NCI-H345 (cell line): ENCODE data around the gene VSIG10.
"Not testable (repeated sequence)": the region's sequence is repeated elsewhere in the genome, so short reads cannot be mapped to it uniquely, and the experiment has no call there.

ENCODE experiments used
- DNase-seq: peaks from one replicate; lab custom pipeline; 2025; lab: John Stamatoyannopoulos, UW

VSIG10 gene

GRCh38 chr12:118032188-118032587 is 71.6 kb downstream of the VSIG10 start:
- no peak for DNase-seq

- DNase-seq = no peak
Measured at GRCh38 chr12:118029166-118029565, 74.6 kb downstream of the VSIG10 start.

- DNase-seq = no peak
Measured at GRCh38 chr12:118025168-118025567, 78.6 kb downstream of the VSIG10 start.

GRCh38 chr12:118023301-118023860 is 80.4 kb downstream of the VSIG10 start:
- DNase-seq = no peak

GRCh38 chr12:118022728-118023109 is 81.1 kb downstream of the VSIG10 start:
- no peak for DNase-seq

- DNase-seq = not testable (repeated sequence)
Measured at GRCh38 chr12:118022097-118022727, 81.6 kb downstream of the VSIG10 start.

- DNase-seq = no peak
Measured at GRCh38 chr12:118020036-118020435, 83.8 kb downstream of the VSIG10 start.

- DNase-seq = no peak
Measured at GRCh38 chr12:118017926-118018325, 85.9 kb downstream of the VSIG10 start.

- DNase-seq = peak; percentile 99
Measured at GRCh38 chr12:118016424-118017264, 87.2 kb downstream of the VSIG10 start, which contains the start of gene RFC5. RFC5 (plus strand) TSS chr12:118016703; CDS start chr12:118016828, 125 bp downstream.

- no peak for DNase-seq
Measured at GRCh38 chr12:118015944-118016343, 87.9 kb downstream of the VSIG10 start.

- no peak for DNase-seq
Measured at GRCh38 chr12:118015306-118015705, 88.5 kb downstream of the VSIG10 start.
